Measurements from ENCODE around the gene TENT4B. TPM values are rescaled to one million over a fixed set of nuclear protein-coding genes. Genes with fewer than 3 reads are reported as not detected.

Gene TENT4B
- total RNA-seq (10.6 and 15.0 TPM in 2 replicates), polyA plus RNA-seq (6.2 and 8.7 TPM in 2 replicates)

DNA sequence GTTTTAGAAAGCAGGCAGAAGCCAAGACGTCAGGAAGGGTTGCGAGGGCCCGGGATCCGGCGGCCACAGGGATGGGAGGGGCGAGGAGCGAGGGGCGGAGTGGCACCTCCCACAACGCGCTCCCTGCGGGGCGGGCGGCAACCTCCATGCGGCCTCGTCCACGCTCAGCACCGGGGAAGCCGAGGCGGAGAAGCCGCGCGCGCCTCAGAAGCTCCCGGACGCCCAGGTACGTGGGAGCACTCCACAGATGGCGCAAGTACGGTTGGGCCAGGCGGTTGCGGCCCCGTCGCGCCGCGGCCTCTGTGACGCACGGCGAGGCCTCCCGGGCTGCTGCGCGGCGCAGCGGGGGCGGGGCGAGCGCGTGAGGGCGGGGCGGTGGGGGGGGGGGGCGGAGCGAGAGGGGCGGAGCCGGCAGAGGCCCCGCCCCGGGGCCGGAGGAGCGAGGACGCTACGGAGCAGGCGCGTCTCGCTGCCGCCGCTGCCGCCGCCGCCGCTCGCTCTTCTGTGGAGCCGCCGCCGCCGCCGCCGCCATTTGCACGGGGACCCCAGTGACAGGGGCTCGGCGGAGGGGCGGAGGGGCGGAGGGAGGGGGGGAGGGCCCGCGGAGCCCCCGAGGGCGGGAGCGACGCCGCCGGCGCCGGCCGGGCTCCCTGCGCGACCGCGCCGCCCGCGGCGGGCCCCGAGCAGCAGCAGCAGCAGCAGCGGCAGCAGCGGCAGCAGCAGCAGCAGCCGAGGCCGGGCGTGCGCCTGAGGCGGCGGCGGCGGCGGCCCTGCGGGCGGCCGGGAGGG, at the start of gene TENT4B:
Gene TENT4B, plus strand, starts transcription at position 500 of the 789 bp plus-strand sequence. CDS start 316 bp downstream, outside the sequence.
- peak; percentile 89 to 92 for DNase-seq (ENCODE audit: low read depth in 1 of 2, low spot score in 1 of 2)
- peak within 1 kb of the TSS; percentile 96 for H3K27ac ChIP-seq
- no peaks in the 10 kb centered on the region for H3K9me3 ChIP-seq (ENCODE audit: low read depth)
- no peak for TF ChIP-seq CTCF (IDR thresholded peaks at IDR 0.05; ENCODE audit: low read depth, low read length)
- H3K4me3 ChIP-seq = peak within 1 kb of the TSS; percentile 82
- H3K27me3 ChIP-seq = no peaks in the 10 kb centered on the region
- H3K36me3 ChIP-seq = no peaks in the 10 kb centered on the region
- peaks cover 9% of the 10 kb centered on the region for H3K4me1 ChIP-seq (ENCODE audit: low read depth)

GRCh38 chr16:50103764-50104163, 49.3 kb upstream of the TENT4B start:
- H3K9me3 ChIP-seq (ENCODE audit: low read depth) = no peaks in the 10 kb centered on the region
- no peak overlapping the region for H3K4me3 ChIP-seq
- no peaks in the 10 kb centered on the region for H3K4me1 ChIP-seq (ENCODE audit: low read depth)
- TF ChIP-seq CTCF (IDR thresholded peaks at IDR 0.05; ENCODE audit: low read depth, low read length) = no peak
- H3K36me3 ChIP-seq = peaks cover 46% of the 10 kb centered on the region
- DNase-seq (ENCODE audit: low read depth in 1 of 2, low spot score in 1 of 2) = peak in 1 of 2 donors; percentile 64
- H3K27ac ChIP-seq = no peak overlapping the region
- no peaks in the 10 kb centered on the region for H3K27me3 ChIP-seq

DNA sequence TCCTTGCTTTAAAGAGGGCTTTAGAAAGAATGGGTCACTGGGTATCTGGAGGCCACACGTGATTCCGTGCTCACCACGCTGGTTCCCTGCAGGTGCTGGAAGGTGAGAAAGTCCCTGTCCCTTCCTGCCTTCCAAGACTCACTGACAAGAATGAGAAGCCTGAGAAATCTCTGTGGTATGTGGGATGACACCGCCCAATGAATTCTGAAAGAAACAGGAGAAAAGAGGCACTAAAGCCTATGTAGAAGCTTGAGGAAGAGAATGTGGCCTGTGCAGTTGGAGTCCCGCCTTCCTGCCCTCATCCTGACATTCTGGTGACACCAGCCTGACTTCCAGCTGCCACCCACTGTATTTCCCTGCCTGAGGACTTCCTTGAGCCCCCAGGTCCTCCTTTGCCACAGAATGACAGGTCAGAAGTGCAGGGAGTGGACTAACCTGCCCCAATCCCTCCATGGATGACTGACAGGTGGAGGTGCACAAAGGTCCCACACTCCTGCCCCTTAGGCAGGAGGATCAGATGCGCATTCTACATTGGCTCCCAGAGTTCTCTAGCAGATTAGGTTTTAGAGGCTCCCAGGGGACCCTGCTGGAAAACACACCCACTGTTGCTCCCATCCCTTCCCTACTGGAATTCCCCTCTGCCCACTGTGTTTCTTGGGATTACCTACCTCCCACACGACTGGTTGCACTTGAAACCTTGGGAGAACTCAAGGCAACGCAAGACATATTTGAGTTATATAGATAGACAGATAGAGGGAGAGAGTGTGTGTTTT, 38.6 kb upstream of the TENT4B start:
- no peak overlapping the region for H3K27ac ChIP-seq

GRCh38 chr16:50120711-50121110, 32.4 kb upstream of the TENT4B start:
- no peak for DNase-seq (ENCODE audit: low read depth in 1 of 2, low spot score in 1 of 2)
- H3K36me3 ChIP-seq = no peaks in the 10 kb centered on the region
- H3K27ac ChIP-seq = no peak overlapping the region
- TF ChIP-seq CTCF (IDR thresholded peaks at IDR 0.05; ENCODE audit: low read depth, low read length) = no peak
- H3K9me3 ChIP-seq (ENCODE audit: low read depth) = no peaks in the 10 kb centered on the region
- H3K4me1 ChIP-seq (ENCODE audit: low read depth) = no peaks in the 10 kb centered on the region
- H3K4me3 ChIP-seq = no peak overlapping the region
- no peaks in the 10 kb centered on the region for H3K27me3 ChIP-seq

More for the DNA sequence above, 38.6 kb upstream of the TENT4B start:
- Histone ChIP-seq H3K27me3 (no peaks in the 10 kb centered on the region), H3K36me3 (no peaks in the 10 kb centered on the region), H3K9me3 (ENCODE audit: low read depth) (no peaks in the 10 kb centered on the region), H3K4me1 (ENCODE audit: low read depth) (no peaks in the 10 kb centered on the region), H3K4me3 (no peak overlapping the region)
- no peak for DNase-seq (ENCODE audit: low read depth in 1 of 2, low spot score in 1 of 2)
- no peak for TF ChIP-seq CTCF (IDR thresholded peaks at IDR 0.05; ENCODE audit: low read depth, low read length)

DNA sequence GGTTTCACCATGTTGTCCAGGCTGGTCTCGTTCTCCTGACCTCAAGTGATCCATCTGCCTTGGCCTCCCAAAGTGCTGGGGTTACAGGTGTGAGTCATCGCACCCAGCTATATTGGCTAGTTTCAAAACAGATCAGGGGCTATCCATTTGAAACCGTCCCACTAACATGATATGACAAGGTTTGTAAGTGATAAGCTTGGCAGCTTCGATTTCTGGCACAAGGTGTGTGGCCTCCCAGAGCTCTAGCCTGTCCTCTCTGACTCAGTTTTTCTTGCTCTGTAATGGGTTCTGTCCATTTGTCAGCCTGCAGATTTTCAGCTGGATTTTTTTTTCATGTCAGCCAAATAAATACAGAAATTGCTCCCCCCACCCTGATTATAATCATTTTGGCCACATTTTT, 31.8 kb upstream of the TENT4B start:
- no peak for DNase-seq (ENCODE audit: low read depth in 1 of 2, low spot score in 1 of 2)
- no peak overlapping the region for H3K27ac ChIP-seq
- H3K4me1 ChIP-seq (ENCODE audit: low read depth) = no peaks in the 10 kb centered on the region
- no peaks in the 10 kb centered on the region for H3K36me3 ChIP-seq
- no peak overlapping the region for H3K4me3 ChIP-seq
- TF ChIP-seq CTCF (IDR thresholded peaks at IDR 0.05; ENCODE audit: low read depth, low read length) = no peak
- H3K9me3 ChIP-seq (ENCODE audit: low read depth) = no peaks in the 10 kb centered on the region
- H3K27me3 ChIP-seq = no peaks in the 10 kb centered on the region
